Natural killer cell treated with Interleukin-12 subunit alpha and Interleukin-12 subunit beta and Interleukin-15 and Interleukin-18, amount 100 ng/mL, for 72 hours (primary cell): Measurements from ENCODE around the gene AGPAT3. TPM values are rescaled to one million over a fixed set of nuclear protein-coding genes. Genes with fewer than 3 reads are reported as not detected.
"Not testable (repeated sequence)": the region's sequence is repeated elsewhere in the genome, so short reads cannot be mapped to it uniquely, and the experiment has no call there.

Experiments used
- ATAC-seq, 2 donors: fragments of 150-1000 bp; cut with Tn5 transposase in 1 of 2; sonication (Bioruptor Pico), chemical (Tn5 transposase) in 1 of 2; 2 replicates each; pipeline ENCODE4 v1.10.0; 2021
- DNase-seq: peaks from one replicate; pipeline ENCODE4 v3.0.0; 2022; ENCODE audit warnings: low spot score
- H3K27ac Mint-ChIP-seq, 2 donors: 1 replicate in 1 of 2; 2 replicates in 1 of 2; pipeline ENCODE4 v1.8.0; 2022; ENCODE audit warnings: mixed read lengths in 2 of 2, mild to moderate bottlenecking in 1 of 2, moderate library complexity in 1 of 2
- H3K27me3 Mint-ChIP-seq, 2 donors: 1 replicate in 1 of 2; 2 replicates in 1 of 2; pipeline ENCODE4 v1.8.0; 2022; ENCODE audit warnings: mixed read lengths in 2 of 2
- H3K36me3 Mint-ChIP-seq: one replicate; pipeline ENCODE4 v1.8.0; 2022; ENCODE audit warnings: mixed read lengths
- H3K4me1 Mint-ChIP-seq, 2 donors: 1 replicate in 1 of 2; 2 replicates in 1 of 2; pipeline ENCODE4 v1.8.0; 2022; ENCODE audit warnings: low read depth in 2 of 2, mixed read lengths in 2 of 2, mild to moderate bottlenecking in 1 of 2
- H3K4me3 Mint-ChIP-seq: one replicate; pipeline ENCODE4 v1.8.0; 2022; ENCODE audit warnings: mixed read lengths
- H3K9me3 Mint-ChIP-seq: 2 replicates; pipeline ENCODE4 v1.8.0; 2022; ENCODE audit warnings: mixed read lengths
- total RNA-seq, 2 donors: library from RNA; stranded (reverse); gene quantifications; one replicate each; pipeline ENCODE4 v1.2.3, GENCODE V29; 2022

The AGPAT3 gene, protein sequence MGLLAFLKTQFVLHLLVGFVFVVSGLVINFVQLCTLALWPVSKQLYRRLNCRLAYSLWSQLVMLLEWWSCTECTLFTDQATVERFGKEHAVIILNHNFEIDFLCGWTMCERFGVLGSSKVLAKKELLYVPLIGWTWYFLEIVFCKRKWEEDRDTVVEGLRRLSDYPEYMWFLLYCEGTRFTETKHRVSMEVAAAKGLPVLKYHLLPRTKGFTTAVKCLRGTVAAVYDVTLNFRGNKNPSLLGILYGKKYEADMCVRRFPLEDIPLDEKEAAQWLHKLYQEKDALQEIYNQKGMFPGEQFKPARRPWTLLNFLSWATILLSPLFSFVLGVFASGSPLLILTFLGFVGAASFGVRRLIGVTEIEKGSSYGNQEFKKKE
- total RNA-seq, result 100 to 1,000 TPM in 1 of 2 donors, 10 to 100 TPM in 1; 66.8 to 115 TPM

DNA sequence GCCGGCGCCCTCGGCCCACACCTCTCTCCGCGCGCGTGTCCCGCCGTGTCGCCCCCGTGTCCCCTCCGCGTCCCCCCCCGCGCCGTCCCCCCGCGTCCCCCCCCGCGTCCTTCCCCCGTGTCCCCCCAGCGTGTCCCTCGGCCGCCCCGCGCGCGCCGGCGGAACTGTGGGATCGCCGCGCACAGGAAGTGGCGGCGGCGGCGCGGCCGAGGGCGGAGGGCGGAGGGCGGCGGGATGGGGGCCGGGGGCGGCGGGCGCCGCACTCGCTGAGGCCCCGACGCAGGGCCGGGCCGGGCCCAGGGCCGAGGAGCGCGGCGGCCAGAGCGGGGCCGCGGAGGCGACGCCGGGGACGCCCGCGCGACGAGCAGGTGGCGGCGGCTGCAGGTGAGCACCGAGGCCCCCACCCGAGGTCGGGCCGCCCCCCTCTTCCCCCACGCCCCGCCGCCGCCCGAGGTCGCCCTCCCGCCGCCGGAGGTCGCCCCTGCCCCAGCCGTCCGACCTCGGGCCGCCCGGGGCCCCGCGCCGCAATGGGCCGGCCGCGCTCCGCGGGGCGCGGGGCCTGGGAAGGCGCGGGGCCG, at the start of gene AGPAT3:
Gene AGPAT3, plus strand, starts transcription at position 262 of the 578 bp plus-strand sequence. CDS start 94,459 bp downstream, outside the sequence.
- Mint-ChIP-seq H3K4me3 (peak within 1 kb of the TSS; percentile 50), H3K9me3 (no peaks in the 10 kb centered on the region), H3K4me1 (peaks cover 22 to 25% of the 10 kb centered on the region in 2 donors), H3K36me3 (peaks cover 6% of the 10 kb centered on the region), H3K27ac (peak within 1 kb of the TSS; percentile 56 to 65), H3K27me3 (no peaks in the 10 kb centered on the region)
- peak; percentile 62 for DNase-seq
- ATAC-seq, result peak; percentile 54 to 60

DNA sequence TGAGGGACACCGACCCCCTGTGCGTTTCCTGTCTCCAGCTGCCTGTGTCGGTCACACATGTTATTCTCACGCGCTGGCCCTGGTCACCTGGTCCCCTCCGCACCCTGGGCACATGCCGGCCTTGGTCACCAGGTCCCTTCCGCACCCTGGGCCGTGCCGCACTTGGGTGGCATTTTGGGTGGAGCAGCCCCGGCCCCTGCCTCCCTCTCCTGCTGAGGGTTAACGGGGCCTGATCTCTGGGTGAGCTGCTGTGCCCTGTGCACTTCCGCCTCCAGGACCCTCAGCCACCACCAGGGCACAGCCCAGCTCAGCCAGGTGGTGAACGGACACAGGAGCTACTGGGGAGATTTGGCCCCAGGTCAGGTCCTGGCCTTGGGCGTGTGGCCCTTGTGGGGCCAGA, 49.0 kb upstream of the AGPAT3 start:
- H3K27ac Mint-ChIP-seq, result no peak overlapping the region
- H3K9me3 Mint-ChIP-seq, result peaks cover 5% of the 10 kb centered on the region
- H3K27me3 Mint-ChIP-seq, result peaks cover 0 to 4% of the 10 kb centered on the region in 2 donors
- ATAC-seq (no peak), DNase-seq (no peak)
- H3K4me1 Mint-ChIP-seq, result peaks cover 0 to 12% of the 10 kb centered on the region in 2 donors
- no peak overlapping the region for H3K4me3 Mint-ChIP-seq
- H3K36me3 Mint-ChIP-seq, result no peaks in the 10 kb centered on the region

DNA sequence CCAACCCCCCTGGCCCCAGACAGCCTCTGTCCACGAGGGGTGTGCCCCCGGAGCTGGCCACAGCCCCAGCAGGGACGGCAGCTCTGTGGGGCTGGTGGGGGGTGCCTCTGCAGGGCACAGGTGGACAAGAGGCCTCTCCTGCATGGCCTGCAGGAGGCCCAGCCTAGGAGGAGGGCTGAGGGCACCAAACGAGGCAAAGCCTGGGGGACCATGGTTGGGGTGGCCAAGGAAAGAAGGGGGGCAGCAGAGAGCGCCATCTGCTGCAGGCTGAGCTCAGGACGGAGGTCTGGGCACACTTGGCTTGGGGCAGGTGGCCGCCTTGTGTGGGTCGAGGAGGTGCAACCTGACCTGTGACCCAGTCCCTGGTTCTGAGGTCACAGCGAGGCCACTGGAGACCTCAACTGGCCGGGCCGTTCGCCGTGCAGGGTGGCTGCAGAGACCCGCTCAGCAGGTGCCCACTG, 48.4 kb upstream of the AGPAT3 start:
- H3K4me3 Mint-ChIP-seq, result no peak overlapping the region

DNA sequence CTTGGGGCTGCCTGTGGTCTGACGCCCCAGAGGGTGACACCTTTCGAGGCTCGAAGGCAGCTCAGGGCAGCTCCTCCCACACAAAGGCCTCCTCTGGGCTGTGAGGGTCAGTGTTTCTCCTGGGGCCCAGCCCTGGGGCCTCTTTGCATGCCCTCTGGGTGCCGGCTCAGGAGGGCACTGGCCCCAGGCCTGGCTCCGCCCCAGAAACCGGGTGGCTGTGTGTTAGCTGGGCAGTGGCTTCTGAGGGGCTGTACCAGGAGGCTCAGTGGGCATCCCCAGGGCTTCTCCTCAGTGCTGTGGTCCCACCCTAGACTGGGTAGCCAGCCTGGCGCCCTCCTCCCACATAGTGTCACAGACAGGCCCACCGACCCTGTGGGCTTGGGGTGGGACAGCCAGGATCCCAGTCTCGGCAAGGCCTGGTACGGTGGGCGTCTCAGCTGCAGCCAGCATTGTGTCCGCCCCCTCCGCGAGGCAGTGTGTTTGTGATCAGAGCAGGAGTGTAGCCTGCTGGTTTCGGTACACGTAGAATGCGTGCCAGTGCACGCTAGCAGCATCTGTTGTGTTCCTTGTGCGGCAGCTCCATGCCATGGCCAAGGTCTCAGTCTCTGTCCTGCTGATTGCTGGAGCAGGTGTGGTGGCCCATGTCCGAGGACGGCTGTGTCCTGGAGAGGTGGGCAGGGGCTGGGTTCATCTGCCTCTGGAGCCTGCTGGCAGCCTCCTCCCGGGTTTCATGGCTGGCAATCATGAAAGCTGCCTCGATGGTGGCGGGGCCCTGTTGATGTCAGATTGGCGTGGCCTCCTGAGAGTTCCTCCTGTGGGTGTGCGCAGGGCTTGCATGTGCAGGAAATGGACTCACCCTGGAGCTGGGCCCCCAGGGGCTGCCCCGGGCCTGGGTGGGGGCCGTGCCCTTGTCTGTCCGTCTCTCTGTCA, 47.6 kb upstream of the AGPAT3 start:
- Mint-ChIP-seq H3K4me1 (peaks cover 0 to 10% of the 10 kb centered on the region in 2 donors), H3K36me3 (no peaks in the 10 kb centered on the region), H3K27ac (no peak overlapping the region), H3K27me3 (peaks cover 0 to 4% of the 10 kb centered on the region in 2 donors), H3K4me3 (no peak overlapping the region), H3K9me3 (peaks cover 5% of the 10 kb centered on the region)
- peak in 1 of 2 donors; percentile 16 for ATAC-seq
- DNase-seq, result peak; percentile 26

More for the DNA sequence above, 48.4 kb upstream of the AGPAT3 start:
- H3K27ac Mint-ChIP-seq, result no peak overlapping the region
- H3K36me3 Mint-ChIP-seq, result no peaks in the 10 kb centered on the region
- ATAC-seq (no peak), DNase-seq (no peak)
- H3K4me1 Mint-ChIP-seq, result peaks cover 0 to 11% of the 10 kb centered on the region in 2 donors
- peaks cover 0 to 4% of the 10 kb centered on the region in 2 donors for H3K27me3 Mint-ChIP-seq
- peaks cover 5% of the 10 kb centered on the region for H3K9me3 Mint-ChIP-seq

DNA sequence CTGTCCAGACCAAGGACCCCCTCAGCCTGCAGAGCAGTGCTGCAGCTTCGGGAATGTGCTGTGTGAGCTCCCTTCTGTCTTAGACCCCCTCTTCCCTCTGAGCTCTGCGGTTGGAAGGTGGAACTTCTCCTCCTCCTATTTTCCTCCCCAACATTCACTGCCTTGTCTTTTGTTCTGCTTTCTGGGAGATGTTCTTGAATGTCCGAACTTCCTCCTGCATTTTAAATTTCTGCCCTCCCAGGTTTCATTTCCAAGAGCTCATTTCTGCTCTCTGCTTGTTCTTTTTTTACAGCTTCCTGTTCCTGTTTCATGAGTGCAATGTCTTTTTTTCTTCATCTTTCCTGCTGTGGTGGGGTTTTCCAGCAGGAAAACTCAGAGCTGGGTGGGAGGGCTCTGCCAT, 46.3 kb upstream of the AGPAT3 start:
- Mint-ChIP-seq H3K9me3 (peaks cover 5% of the 10 kb centered on the region), H3K27ac (no peak overlapping the region), H3K4me3 (no peak overlapping the region), H3K27me3 (peaks cover 0 to 2% of the 10 kb centered on the region in 2 donors), H3K36me3 (no peaks in the 10 kb centered on the region), H3K4me1 (peaks cover 0 to 8% of the 10 kb centered on the region in 2 donors)
- no peak for DNase-seq
- ATAC-seq, result no peak

DNA sequence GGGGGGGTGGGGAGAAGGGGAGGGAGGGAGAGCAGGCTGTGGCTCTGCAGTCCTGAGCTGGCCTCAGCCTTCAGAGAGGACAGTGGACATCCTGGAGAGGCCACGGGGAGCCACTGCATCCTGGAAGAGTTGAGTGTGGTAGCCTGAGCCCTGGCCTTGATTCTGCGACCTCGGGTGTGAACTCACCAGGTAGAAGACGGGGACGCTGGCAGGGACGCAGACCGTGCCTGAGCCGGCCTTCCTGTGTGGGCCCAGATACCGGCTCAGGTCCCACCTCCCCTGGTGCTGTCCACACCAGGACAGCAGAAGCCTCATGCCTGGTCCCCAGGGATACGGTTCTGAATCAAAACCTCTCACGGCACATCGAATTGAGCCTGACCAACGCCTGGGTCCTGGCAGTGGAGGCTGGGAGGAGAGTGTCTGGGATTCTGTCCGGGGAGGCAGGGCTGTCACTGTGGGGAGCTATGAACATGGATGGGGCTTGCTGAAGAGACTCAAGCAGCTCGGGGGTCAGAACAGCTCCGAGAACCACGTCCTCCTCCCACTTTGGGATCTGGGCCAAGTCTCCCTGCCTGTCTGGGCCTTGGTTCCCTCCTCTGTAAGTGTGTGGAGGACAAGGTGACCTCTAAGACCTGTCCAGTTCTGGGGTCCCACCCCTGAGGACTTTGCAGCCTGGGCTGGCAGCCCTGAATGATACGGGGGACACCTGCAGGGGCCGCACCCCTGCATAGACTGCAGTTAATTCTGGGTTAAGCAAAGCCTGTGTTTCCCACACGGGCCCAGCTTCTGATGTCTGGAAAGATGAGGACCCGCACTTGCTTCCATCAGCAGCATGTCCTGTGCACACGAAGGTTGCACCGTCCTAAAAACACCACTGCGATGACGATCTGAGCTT, 45.3 kb upstream of the AGPAT3 start:
- peaks cover 0 to 6% of the 10 kb centered on the region in 2 donors for H3K4me1 Mint-ChIP-seq
- ATAC-seq (no peak), DNase-seq (peak; percentile 25)
- no peak overlapping the region for H3K4me3 Mint-ChIP-seq
- no peaks in the 10 kb centered on the region for H3K36me3 Mint-ChIP-seq
- H3K27ac Mint-ChIP-seq, result no peak overlapping the region
- peaks cover 5% of the 10 kb centered on the region for H3K9me3 Mint-ChIP-seq
- H3K27me3 Mint-ChIP-seq, result peaks cover 0 to 2% of the 10 kb centered on the region in 2 donors

DNA sequence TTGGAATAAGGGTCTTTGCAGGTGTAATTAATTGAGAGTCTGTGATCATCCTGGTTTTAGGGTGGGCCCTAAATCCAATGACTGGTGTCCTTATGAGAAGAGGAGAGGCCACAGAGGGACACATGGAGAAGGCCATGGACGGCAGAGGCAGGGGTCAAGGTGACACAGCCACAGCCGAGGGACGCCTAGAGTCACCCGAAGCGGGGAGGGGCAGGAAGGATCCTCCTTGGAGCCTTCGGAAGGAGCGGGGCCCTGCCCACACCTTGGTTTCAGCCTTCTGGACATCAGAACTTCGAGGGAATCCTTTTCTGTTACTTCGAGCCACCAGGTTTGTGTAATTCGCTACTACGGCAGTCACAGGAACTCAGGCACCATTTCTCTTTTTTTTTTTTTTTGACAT, 44.6 kb upstream of the AGPAT3 start:
- Mint-ChIP-seq H3K27ac (no peak overlapping the region), H3K27me3 (peaks cover 0 to 2% of the 10 kb centered on the region in 2 donors), H3K4me1 (peaks cover 0 to 4% of the 10 kb centered on the region in 2 donors), H3K36me3 (no peaks in the 10 kb centered on the region), H3K4me3 (no peak overlapping the region), H3K9me3 (peaks cover 5% of the 10 kb centered on the region)
- ATAC-seq (no peak), DNase-seq (peak; percentile 32)

DNA sequence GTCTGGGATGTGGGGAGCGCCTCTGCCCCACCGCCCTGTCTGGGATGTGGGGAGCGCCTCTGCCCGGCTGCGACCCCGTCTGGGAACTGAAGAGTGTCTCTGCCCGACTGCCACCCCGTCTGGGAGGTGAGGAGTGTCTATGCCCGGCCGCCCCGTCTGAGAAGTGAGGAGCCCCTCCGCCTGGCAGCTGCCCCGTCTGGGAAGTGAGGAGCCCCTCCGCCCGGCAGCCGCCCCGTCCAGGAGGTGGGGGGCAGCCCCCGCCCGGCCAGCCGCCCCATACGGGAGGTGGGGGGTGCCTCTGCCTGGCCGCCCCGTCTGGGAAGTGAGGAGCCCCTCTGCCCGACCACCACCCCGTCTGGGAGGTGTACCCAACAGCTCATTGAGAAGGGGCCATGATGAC, 42.9 kb upstream of the AGPAT3 start:
- not testable (repeated sequence) for H3K27ac Mint-ChIP-seq, H3K36me3 Mint-ChIP-seq, H3K9me3 Mint-ChIP-seq, H3K4me1 Mint-ChIP-seq, H3K4me3 Mint-ChIP-seq, ATAC-seq, H3K27me3 Mint-ChIP-seq
- DNase-seq, result peak; percentile 56

DNA sequence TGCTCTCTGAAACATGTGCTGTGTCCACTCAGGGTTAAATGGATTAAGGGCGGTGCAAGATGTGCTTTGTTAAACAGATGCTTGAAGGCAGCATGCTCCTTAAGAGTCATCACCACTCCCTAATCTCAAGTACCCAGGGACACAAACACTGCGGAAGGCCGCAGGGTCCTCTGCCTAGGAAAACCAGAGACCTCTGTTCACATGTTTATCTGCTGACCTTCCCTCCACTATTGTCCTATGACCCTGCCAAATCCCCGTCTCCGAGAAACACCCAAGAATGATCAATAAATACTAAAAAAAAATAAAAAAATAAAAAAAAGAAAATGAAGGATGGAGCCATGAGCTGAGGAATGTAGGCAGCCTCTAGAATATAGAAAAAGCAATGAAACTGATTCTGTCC, 42.3 kb upstream of the AGPAT3 start:
- not testable (repeated sequence) for H3K36me3 Mint-ChIP-seq, H3K27me3 Mint-ChIP-seq, DNase-seq, H3K4me3 Mint-ChIP-seq, H3K27ac Mint-ChIP-seq, ATAC-seq, H3K4me1 Mint-ChIP-seq, H3K9me3 Mint-ChIP-seq

DNA sequence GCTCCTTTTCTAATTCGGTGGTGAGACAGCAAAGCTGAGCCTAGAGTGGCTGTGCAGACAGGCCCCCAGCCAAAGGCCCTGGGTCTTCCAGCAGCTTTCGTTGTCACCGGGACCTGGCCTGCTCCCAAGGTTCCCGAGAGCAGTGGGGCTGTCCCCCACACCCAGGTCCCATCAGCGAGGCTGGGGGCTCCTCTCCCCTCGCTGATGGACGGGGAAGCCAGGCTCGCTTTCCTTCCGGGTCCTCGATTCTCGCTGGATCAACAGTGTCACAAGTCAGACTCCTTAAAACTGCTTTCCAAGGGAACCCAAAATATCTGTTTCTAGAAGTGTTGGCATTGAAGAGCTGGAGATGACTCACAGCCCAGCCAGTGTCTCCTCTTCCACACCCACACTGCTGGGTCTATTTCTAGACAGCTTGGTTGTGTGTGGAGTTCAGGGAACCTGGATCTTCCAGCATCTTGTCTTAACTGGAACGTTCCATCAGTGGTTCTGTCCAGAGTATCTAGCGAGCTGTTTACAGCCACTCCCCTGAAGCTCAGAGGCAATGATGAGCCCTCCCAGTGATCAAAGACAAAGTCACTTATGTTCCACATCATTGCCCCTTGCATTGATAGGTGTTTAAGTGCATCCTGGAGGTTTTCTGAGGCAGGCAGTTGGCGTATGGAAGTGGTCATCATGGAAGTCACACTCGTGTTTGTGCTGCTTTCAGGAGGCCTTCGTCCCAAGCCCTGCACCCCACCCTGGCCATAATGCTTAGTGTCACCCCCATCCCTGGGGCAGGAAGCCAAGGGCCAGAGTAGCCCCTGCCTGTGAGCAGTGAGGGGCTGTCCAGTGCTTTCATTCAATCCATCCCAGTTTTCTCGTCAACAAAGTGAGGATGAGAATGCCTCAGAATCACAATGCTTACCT, 40.4 kb upstream of the AGPAT3 start:
- Mint-ChIP-seq H3K9me3 (no peaks in the 10 kb centered on the region), H3K4me3 (no peak overlapping the region), H3K27me3 (peaks cover 0 to 6% of the 10 kb centered on the region in 2 donors), H3K27ac (no peak overlapping the region), H3K36me3 (no peaks in the 10 kb centered on the region), H3K4me1 (peaks cover 0 to 3% of the 10 kb centered on the region in 2 donors)
- DNase-seq, result peak; percentile 48
- no peak for ATAC-seq

DNA sequence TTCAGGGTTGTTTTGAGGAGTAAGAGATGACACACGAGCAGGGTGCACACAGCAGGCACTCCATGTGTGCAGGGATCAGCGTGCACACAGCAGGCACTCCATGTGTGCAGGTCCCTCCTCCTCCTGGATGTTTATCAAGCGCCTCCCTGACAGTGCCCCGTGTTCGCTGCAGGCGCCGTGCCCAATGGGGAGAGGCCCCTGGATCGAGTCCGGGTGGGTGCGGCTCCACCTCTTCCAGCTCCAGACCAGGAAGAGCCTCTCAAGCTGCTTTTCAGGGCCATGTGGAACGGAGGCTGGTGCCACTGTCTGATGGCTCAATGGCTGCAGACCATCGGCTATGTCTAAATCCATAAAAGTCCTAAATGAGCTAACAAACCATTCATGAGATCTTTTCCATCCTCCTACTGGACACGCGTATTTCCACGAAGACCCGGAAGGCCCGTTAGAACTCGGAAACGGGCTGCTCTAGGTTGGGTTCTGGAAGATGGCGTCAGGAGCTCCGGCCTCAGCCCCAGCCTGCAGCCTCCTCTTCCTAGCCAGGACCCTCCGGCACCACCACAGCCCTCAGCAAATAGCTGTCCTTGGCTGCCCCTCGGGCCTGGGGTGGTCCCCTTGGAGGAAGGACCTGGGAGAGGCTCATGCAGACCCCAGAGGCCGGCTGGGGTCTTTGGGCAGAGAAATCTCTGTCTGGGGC, 39.6 kb upstream of the AGPAT3 start:
- Mint-ChIP-seq H3K27me3 (peaks cover 0 to 8% of the 10 kb centered on the region in 2 donors), H3K4me3 (no peak overlapping the region), H3K9me3 (no peaks in the 10 kb centered on the region), H3K27ac (no peak overlapping the region), H3K4me1 (peaks cover 0 to 3% of the 10 kb centered on the region in 2 donors), H3K36me3 (no peaks in the 10 kb centered on the region)
- ATAC-seq (no peak), DNase-seq (no peak)
